ENCODE results near the gene EXOC3. TPM values are rescaled to one million over a fixed set of nuclear protein-coding genes. Genes with fewer than 3 reads are reported as not detected.

The EXOC3 gene
- total RNA-seq, 1 donor from 2014 or later: 55.4 TPM

GRCh38 chr5:497871-498509 lies 55.0 kb downstream of the EXOC3 start:
- Mint-ChIP-seq H3K36me3 (ENCODE audit: unreplicated experiment) (no peaks in the 10 kb centered on the region), H3K27me3 (ENCODE audit: unreplicated experiment) (peaks cover 16% of the 10 kb centered on the region), H3K27ac (ENCODE audit: unreplicated experiment) (no peak overlapping the region), H3K4me3 (ENCODE audit: unreplicated experiment) (no peak overlapping the region), H3K4me1 (ENCODE audit: low read depth, unreplicated experiment) (peaks cover under 1% of the 10 kb centered on the region), H3K9me3 (ENCODE audit: unreplicated experiment) (peaks cover 4% of the 10 kb centered on the region)
- no peak for TF ChIP-seq CTCF (IDR thresholded peaks at IDR 0.05; ENCODE audit: partially characterized antibody, unreplicated experiment)
- no peak for DNase-seq

- Mint-ChIP-seq H3K9me3 (ENCODE audit: unreplicated experiment) (peaks cover 6% of the 10 kb centered on the region), H3K4me1 (ENCODE audit: low read depth, unreplicated experiment) (no peaks in the 10 kb centered on the region), H3K4me3 (ENCODE audit: unreplicated experiment) (no peak overlapping the region), H3K27me3 (ENCODE audit: unreplicated experiment) (peaks cover 16% of the 10 kb centered on the region), H3K27ac (ENCODE audit: unreplicated experiment) (no peak overlapping the region), H3K36me3 (ENCODE audit: unreplicated experiment) (no peaks in the 10 kb centered on the region)
- no peak for TF ChIP-seq CTCF (IDR thresholded peaks at IDR 0.05; ENCODE audit: partially characterized antibody, unreplicated experiment)
- no peak for DNase-seq
These were observed 56.5 kb downstream of the EXOC3 start for GRCh38 chr5:499233-500209.

- DNase-seq: no peak
- no peaks in the 10 kb centered on the region for H3K4me1 Mint-ChIP-seq (ENCODE audit: low read depth, unreplicated experiment)
- peaks cover 6% of the 10 kb centered on the region for H3K9me3 Mint-ChIP-seq (ENCODE audit: unreplicated experiment)
- H3K27ac Mint-ChIP-seq (ENCODE audit: unreplicated experiment): no peak overlapping the region
- no peaks in the 10 kb centered on the region for H3K36me3 Mint-ChIP-seq (ENCODE audit: unreplicated experiment)
- H3K4me3 Mint-ChIP-seq (ENCODE audit: unreplicated experiment): no peak overlapping the region
- TF ChIP-seq CTCF (IDR thresholded peaks at IDR 0.05; ENCODE audit: partially characterized antibody, unreplicated experiment): no peak
- peaks cover 14% of the 10 kb centered on the region for H3K27me3 Mint-ChIP-seq (ENCODE audit: unreplicated experiment)
These were observed 57.5 kb downstream of the EXOC3 start for GRCh38 chr5:500491-500890.

GRCh38 chr5:501105-501830 lies 58.3 kb downstream of the EXOC3 start:
- DNase-seq: no peak
- TF ChIP-seq CTCF (IDR thresholded peaks at IDR 0.05; ENCODE audit: partially characterized antibody, unreplicated experiment): no peak

More at GRCh38 chr5:501105-501830, 58.3 kb downstream of the EXOC3 start:
- Mint-ChIP-seq H3K4me3 (ENCODE audit: unreplicated experiment) (no peak overlapping the region), H3K27ac (ENCODE audit: unreplicated experiment) (no peak overlapping the region), H3K9me3 (ENCODE audit: unreplicated experiment) (peaks cover 6% of the 10 kb centered on the region), H3K27me3 (ENCODE audit: unreplicated experiment) (peaks cover 9% of the 10 kb centered on the region), H3K4me1 (ENCODE audit: low read depth, unreplicated experiment) (no peaks in the 10 kb centered on the region), H3K36me3 (ENCODE audit: unreplicated experiment) (no peaks in the 10 kb centered on the region)
